HG03460 (cell line): ENCODE data around the gene RAB6A.
A peak's percentile ranks its signal among the peaks of the same experiment; 100 is the strongest.
"Not testable (repeated sequence)": the region's sequence is repeated elsewhere in the genome, so short reads cannot be mapped to it uniquely, and the experiment has no call there.

Source experiments
- ATAC-seq: cut with Tn5 transposase; IDR thresholded peaks from one replicate; pipeline ENCODE4 v1.9.1; 2021; ENCODE audit not compliant: unreplicated experiment

RAB6A gene

DNA sequence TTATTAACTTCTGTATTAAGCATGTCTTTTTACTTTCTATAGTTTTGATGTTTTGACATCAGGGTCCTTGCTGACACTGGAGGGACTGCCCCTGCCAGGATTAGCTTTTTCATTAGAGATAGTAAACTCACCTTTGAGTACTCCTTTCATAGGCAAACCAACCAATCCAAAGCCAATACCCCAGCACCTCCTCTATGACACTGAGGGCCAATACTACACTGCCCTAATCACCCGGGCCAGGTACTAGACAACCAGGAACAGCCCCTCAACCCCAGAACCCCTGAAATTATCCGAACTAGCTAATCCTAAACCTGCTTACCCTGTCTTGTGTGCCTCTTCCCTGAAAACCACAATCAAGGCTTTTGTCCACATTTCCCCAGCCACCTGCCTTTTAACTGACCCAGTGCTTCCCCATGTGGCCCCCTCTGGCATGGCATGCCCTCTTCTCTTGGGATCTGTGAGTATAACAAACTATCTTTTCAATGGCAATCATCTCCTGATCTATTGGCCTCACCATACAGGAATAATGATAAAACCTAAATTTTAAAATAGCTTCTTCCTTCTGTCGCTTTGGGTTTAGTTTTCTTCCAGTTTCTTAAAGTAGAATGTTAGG, 31.2 kb downstream of the RAB6A start:
- no peak for ATAC-seq

- no peak for ATAC-seq
Measured at GRCh38 chr11:73728000-73728399, 32.9 kb downstream of the RAB6A start.

- no peak for ATAC-seq
Measured at GRCh38 chr11:73726825-73727224, 34.0 kb downstream of the RAB6A start.

- no peak for ATAC-seq
Measured at GRCh38 chr11:73717136-73717535, 43.7 kb downstream of the RAB6A start.

DNA sequence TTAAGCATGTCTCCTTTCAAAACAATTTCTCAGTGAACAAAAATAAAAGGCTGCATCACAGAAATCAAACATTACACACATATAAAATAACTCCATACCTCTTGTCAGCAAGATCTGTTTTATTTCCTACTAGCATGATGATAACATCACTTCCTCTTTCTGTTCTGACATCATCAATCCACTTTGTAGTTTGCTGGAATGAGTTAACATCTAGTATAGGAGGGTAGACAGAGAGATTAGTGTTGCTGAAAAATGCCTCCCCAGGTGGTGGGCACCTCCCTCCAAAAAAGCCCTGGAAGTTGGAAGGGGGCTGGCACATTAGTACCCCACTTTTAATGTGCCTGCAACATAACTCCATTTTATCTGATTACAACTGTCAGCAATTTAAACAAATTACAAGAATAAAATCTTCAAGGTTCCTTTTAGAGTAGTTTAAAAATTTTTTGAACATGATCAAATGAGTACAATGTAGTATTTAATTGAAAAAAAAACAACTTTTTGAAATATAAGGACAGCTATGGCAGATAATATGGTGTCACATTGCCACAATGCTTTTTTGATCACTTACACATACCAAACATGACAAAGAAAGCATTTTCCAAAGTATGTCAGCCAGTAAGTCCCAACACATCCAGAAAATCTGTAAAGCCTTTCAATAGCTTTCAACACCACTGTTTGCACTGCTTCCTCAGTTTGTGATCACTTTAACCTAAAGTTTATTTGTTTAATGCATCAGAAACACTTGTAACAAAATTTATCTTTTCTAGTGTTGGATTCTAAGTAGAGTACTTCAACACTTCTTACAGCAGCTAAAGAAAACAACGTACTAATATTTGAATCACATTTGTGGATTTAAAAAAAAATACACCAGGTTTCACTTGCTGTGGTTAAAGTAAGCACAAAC, 44.5 kb downstream of the RAB6A start:
- no peak for ATAC-seq

GRCh38 chr11:73715541-73715940, 45.3 kb downstream of the RAB6A start:
- no peak for ATAC-seq

- ATAC-seq = no peak
Measured at GRCh38 chr11:73710964-73711363, 49.9 kb downstream of the RAB6A start.

DNA sequence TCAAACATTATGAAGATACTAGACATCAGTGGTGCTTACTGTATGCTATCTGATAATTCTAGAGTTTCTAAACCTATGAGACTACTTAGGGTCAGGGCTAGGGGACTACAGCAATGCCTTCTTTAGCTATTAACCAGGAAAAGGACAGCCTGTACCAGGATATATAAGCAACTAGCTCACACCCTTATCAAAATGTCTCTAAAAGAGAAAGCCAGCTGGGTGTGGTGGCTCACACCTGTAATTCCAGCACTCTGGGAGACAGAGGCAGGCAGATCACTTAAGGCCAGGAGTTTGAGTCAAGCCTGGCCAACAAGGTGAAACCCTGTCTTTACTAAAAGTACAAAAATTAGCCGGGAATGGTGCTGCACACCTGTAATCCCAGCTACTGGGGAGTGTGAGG, 55.8 kb downstream of the RAB6A start:
- no peak for ATAC-seq

DNA sequence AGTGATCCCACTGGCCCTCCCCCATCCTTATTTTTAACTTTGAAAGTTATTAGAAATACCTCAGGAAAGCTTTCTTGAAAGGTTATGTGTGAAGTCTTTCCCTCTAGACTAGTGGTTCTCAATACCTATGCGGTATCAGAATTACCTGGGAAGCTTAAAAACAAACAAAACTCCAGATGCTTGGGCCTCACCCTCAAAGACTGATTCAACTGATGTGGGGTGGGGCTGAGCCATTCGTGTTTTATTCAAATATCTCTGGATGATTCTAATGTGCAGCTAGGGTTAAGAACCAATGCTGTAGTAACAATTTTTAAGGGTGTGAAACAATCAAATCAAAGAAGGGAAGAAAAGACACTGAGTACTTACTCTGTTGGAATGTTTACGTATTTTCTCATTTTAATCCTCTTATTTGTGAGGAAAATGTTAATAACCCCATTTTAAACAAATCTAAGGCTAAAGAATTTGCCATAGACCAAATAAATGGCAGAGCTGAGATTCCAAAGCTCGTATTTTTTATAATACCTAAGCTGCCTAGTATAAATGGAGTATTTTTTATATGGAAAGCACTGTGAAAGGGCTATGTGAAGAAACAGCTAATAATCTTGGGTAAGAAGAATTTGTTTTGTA, 66.9 kb downstream of the RAB6A start:
- no peak for ATAC-seq

DNA sequence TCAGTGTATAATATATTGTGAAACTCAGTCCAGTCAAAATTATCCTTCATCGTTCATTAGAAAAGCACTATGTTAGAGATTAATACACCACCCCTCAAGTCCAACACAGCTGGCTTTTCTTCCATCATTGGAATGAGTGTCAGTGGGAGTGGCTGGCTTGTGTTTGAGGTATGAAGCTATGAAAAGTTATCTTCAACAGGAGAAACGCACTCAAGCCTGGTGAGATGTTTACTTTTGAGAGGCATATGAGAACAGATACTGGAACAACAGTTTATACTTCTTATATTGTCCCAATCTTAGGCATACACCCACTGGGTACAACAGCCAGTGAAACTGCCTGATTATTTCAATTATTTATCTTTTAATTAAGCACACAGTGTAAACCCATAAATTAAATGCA, 80.2 kb downstream of the RAB6A start:
- ATAC-seq = no peak

GRCh38 chr11:73676552-73676951, 84.3 kb downstream of the RAB6A start:
- ATAC-seq = not testable (repeated sequence)

DNA sequence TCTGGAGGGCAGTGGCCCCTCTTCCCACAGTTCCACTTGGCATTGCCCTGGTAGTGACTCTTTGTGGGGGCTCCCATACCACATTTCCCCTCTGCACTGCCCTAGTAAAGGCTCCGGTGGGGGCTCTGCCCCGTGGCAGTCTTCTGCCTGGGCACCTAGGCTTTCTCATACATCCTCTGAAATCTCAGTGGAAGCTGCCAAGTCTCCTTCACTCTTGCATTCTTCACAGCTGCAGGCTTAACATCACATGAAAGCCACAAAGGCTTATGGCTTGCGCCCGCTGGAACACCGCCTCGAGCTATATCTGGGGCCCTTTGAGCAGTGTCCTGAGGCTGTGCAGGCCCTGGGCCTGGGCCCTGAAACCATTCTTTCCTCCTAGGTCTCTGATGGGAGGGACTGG, 89.2 kb downstream of the RAB6A start:
- no peak for ATAC-seq

DNA sequence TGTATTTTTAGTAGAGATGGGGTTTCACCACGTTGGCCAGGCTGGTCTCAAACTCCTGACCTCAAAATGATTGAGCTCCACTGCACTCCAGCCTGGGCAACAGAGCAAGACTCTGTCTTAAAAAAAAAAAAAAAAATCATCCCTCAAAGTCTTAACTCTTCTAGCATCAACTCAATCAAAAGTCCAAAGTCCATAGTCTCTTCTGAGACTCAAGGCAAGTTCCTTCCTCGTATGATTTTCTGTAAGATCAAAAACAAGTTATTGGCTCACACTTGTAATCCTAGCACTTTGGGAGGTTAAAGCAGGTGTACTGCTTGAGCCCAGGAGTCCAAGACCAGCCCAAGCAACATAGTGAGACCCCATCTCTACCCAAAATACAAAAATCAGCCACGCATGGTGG, 90.1 kb downstream of the RAB6A start:
- ATAC-seq = no peak

DNA sequence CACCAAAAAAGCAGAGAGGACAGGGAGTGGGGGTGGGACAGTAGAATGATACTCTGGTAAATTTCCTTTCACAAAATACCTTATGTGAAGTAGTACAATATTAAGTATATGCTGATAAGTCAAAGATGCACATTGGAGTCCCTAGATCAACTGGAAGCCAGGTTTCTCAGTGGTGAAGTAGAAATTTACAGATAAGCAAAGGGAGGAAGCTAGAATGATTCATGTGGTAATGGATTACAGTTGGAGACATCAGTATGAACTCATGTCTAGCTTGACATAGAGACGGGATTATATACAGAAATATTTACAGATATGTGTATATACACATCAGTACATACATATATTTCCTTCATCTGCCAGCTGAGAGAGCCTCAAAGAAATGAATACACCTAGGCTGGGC, 93.0 kb downstream of the RAB6A start:
- ATAC-seq = no peak

DNA sequence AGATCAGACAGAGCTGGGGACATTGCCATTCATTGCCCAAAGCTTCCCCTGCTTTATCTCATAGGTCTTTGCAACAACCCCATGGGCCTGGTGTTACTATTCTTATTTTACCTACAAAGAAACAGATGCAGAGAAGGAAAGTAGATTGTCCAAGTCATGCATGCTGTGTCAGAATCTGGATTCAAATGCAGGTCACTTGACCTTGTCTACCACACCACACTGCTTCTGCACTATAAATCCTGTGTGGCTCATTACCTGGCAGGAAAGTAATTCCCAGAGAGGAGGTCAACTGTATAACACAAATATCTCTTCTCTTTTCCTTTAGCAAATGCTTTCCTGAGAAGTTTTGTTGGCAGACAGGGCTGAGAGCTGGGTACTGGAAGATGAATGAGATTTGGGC, 96.0 kb downstream of the RAB6A start:
- ATAC-seq = no peak

DNA sequence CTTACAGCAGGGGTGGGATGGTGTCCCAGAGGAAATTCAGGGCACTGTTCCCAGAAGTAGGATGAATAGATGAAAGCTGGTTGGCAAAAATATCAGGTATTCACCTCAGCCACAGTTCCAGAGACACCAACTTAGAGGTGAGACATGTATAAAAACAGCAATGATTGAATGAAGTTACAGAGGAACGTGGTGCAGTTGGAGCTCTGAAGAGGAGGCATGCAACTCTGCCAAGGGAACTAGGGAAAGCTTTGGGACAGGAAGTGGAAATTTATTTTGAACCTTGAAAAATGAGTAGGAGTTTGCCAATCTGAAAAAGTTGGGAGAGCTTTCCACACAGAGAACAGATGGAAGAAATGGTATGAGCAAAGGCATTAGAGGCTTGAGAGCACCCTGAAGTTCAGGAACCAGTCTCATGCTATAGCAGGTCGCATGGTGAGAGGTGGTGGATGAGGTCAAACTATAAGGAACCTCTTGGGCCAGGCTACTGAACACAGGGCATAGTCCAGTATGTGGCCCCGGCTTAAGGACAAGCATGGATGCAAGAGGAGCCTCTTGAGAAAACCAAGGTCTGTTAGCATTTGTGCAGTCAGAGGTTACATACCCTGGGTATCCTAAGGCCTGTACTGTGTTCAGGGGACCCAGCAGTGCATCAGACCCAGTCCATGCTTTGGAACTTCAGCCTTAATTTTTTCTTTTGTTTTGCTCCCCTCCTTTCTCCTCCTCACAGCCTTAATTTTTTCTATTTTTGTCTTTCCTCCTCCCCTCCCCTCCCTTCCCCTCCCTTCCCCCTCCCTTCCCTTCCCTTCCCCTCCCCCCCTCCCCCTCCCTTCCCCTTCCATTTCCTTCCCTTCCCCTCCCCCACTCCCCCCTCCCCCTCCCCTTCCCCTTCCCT, 97.0 kb downstream of the RAB6A start:
- ATAC-seq = no peak

GRCh38 chr11:73662445-73663157, 98.3 kb downstream of the RAB6A start:
- no peak for ATAC-seq

DNA sequence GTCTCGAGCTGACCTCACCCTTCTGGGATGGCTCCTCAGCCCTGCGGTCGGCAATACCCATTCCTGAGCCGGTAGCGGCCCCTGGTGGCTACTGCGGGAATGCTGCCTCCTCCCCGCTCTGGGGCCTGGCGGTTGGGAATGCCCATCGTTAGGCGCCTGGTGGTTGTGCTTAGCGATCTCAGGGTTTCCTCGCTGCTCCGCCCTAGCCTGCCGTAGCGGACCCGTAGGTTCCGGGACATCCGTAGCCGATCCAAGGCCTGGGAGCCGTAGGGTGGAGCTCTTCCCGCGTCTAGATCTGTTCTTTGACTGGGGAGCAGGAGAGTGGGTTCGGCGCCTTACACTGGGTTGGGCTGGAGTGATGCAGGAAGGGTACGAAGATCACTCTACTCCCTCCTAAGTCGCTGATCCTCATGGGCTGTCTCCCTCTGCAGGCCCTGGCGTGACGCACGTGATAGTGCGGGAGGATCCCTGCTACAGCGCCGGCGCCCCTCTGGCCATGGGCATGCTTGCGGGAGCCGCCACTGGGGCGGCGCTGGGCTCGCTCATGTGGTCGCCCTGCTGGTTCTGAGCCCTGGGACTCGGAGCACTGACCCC, 99.7 kb downstream of the RAB6A start:
- ATAC-seq = peak; percentile 62

DNA sequence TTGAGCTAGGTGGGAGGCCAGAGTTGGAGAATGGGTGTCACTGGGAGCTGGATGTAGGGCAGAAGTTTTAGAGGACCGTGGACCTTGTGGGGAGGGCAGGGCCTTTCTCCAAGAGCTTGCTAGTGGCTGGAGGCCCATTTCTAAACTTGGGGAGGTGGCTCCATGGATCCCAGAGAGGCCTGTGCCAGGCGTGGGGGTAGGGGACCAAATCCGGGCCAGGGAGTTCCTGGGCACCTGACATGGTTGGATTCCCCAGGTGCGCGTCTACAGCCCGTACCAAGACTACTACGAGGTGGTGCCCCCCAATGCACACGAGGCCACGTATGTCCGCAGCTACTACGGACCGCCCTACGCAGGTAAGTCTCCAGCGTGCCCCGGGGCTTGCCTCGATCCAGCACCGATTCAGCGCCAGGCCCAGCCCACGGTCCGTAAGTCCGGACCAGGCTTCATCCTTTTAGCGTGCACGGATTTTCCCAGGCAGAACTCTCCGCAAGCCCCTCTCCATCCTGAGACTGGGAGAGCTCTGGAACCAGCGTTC, 100.3 kb downstream of the RAB6A start:
- ATAC-seq = no peak

DNA sequence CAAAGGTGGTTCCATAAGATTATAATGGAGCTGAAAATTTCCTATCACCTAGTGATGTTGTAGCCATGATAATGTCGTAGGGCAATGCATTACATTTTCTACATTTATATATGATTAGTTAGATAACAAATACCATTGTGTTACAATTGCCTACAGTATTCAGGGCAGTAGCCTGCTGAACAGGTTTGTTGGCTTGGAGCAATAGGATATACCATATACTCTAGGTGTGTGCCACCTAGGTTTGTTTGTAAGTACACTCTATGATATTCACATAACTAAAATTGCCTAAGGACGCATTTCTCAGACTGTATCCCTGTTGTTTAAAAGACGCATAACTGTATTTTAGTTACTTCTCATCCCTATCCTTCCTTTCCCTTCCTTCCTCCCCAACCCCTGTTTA, 100.9 kb downstream of the RAB6A start:
- ATAC-seq = no peak
